HG03378 (cell line): Measurements from ENCODE around the gene HENMT1.
"Not testable (repeated sequence)": the region's sequence is repeated elsewhere in the genome, so short reads cannot be mapped to it uniquely, and the experiment has no call there.

Source experiments
- ATAC-seq: cut with Tn5 transposase; IDR thresholded peaks from one replicate; pipeline ENCODE4 v1.9.1; 2021; ENCODE audit warnings: mild to moderate bottlenecking, moderate library complexity; ENCODE audit not compliant: unreplicated experiment

HENMT1 gene

GRCh38 chr1:108678706-108679105 is 17.8 kb upstream of the HENMT1 start:
- no peak for ATAC-seq

GRCh38 chr1:108671143-108671542 is 10.2 kb upstream of the HENMT1 start:
- no peak for ATAC-seq

GRCh38 chr1:108670131-108670773 is 9.4 kb upstream of the HENMT1 start:
- ATAC-seq: no peak

GRCh38 chr1:108669679-108670078 is 8.8 kb upstream of the HENMT1 start:
- no peak for ATAC-seq

GRCh38 chr1:108668777-108669176 is 7.9 kb upstream of the HENMT1 start:
- no peak for ATAC-seq

- ATAC-seq: not testable (repeated sequence)
These were observed 6.5 kb upstream of the HENMT1 start for GRCh38 chr1:108667422-108667821.

GRCh38 chr1:108665771-108666170 is 4.9 kb upstream of the HENMT1 start:
- no peak for ATAC-seq

- no peak for ATAC-seq
These were observed 4.2 kb upstream of the HENMT1 start for GRCh38 chr1:108665067-108665466.

- no peak for ATAC-seq
These were observed 3.6 kb upstream of the HENMT1 start for GRCh38 chr1:108664481-108664880.

- no peak for ATAC-seq
These were observed 2.2 kb upstream of the HENMT1 start for GRCh38 chr1:108663074-108663473.

- ATAC-seq: no peak
These were observed 3.4 kb downstream of the HENMT1 start for GRCh38 chr1:108657356-108658080.

GRCh38 chr1:108653431-108654105 is 7.3 kb downstream of the HENMT1 start:
- no peak for ATAC-seq

GRCh38 chr1:108646648-108647269 is 14.1 kb downstream of the HENMT1 start:
- ATAC-seq: peak; percentile 60

GRCh38 chr1:108646265-108646647 is 14.6 kb downstream of the HENMT1 start:
- no peak for ATAC-seq

GRCh38 chr1:108645564-108646184 is 15.2 kb downstream of the HENMT1 start:
- no peak for ATAC-seq

- no peak for ATAC-seq
These were observed 15.9 kb downstream of the HENMT1 start for GRCh38 chr1:108644984-108645383.

- ATAC-seq: peak; percentile 68
These were observed 17.2 kb downstream of the HENMT1 start for GRCh38 chr1:108643492-108644335.

- not testable (repeated sequence) for ATAC-seq
These were observed 20.0 kb downstream of the HENMT1 start for GRCh38 chr1:108640863-108641262.

- ATAC-seq: no peak
These were observed 20.9 kb downstream of the HENMT1 start for GRCh38 chr1:108639899-108640560.

- ATAC-seq: no peak
These were observed 24.0 kb downstream of the HENMT1 start for GRCh38 chr1:108636876-108637275.
